Measurements from ENCODE around the gene ATG10. TPM values are rescaled to one million over a fixed set of nuclear protein-coding genes. Genes with fewer than 3 reads are reported as not detected.
A peak's percentile ranks its signal among the peaks of the same experiment; 100 is the strongest.

The ATG10 gene
- total and polyA plus RNA-seq, 11 donors, result 2.7 to 10.7 (median 5.7) TPM

- WGBS, 4 donors, result 90 to 96% (median 94%) methylated on average over 6 of the region's 6 CpGs
- Histone ChIP-seq H3K4me1 (peaks cover 0 to 5% (median 0%) of the 10 kb centered on the region in 12 donors), H3K9me3 (no peaks in the 10 kb centered on the region), H3K27ac (no peak overlapping the region), H3K27me3 (no peaks in the 10 kb centered on the region), H3K4me3 (no peak overlapping the region), H3K36me3 (no peaks in the 10 kb centered on the region)
- DNase-seq (no peak), ATAC-seq (peak in 1 of 4 donors; percentile 16)
- intact Hi-C loops (cut with DNase I), result no loop called here
- TF ChIP-seq POLR2A (IDR thresholded peaks at IDR 0.05), result no peak
- no peak for TF ChIP-seq CTCF (IDR thresholded peaks at IDR 0.05)
These were observed 313.4 kb downstream of the ATG10 start for GRCh38 chr5:82285206-82285605.

GRCh38 chr5:82287625-82288024 is 315.8 kb downstream of the ATG10 start:
- H3K9me3 ChIP-seq, result no peaks in the 10 kb centered on the region
- H3K27me3 ChIP-seq, result no peaks in the 10 kb centered on the region
- DNase-seq, result no peak
- WGBS, 4 donors, result 83 to 89% (median 86%) methylated on average over 3 of the region's 3 CpGs
- H3K27ac ChIP-seq, result no peak overlapping the region
- peaks cover 0 to 8% (median 0%) of the 10 kb centered on the region in 12 donors for H3K4me1 ChIP-seq
- no peak for ATAC-seq
- intact Hi-C loops (cut with DNase I), result no loop called here
- TF ChIP-seq CTCF (IDR thresholded peaks at IDR 0.05), result no peak
- TF ChIP-seq POLR2A (IDR thresholded peaks at IDR 0.05), result no peak
- no peaks in the 10 kb centered on the region for H3K36me3 ChIP-seq
- no peak overlapping the region for H3K4me3 ChIP-seq

- intact Hi-C loops (cut with DNase I), result no loop called here
- 88 to 98% (median 90%) methylated on average over 2 of the region's 2 CpGs for WGBS, 4 donors
- Histone ChIP-seq H3K9me3 (no peaks in the 10 kb centered on the region), H3K27me3 (no peaks in the 10 kb centered on the region), H3K27ac (no peak overlapping the region), H3K36me3 (no peaks in the 10 kb centered on the region), H3K4me3 (no peak overlapping the region), H3K4me1 (peaks cover 0 to 8% (median 0%) of the 10 kb centered on the region in 12 donors)
- no peak for DNase-seq
- ATAC-seq, result no peak
- TF ChIP-seq POLR2A (IDR thresholded peaks at IDR 0.05) (no peak), CTCF (IDR thresholded peaks at IDR 0.05) (no peak)
These were observed 318.2 kb downstream of the ATG10 start for GRCh38 chr5:82290005-82290404.

GRCh38 chr5:82290908-82291307 is 319.1 kb downstream of the ATG10 start:
- Histone ChIP-seq H3K27ac (no peak overlapping the region), H3K4me3 (no peak overlapping the region), H3K27me3 (no peaks in the 10 kb centered on the region), H3K4me1 (peaks cover 0 to 8% (median 0%) of the 10 kb centered on the region in 12 donors), H3K36me3 (no peaks in the 10 kb centered on the region), H3K9me3 (no peaks in the 10 kb centered on the region)
- ATAC-seq, result peak; percentile 66 to 93 (median 79)
- 69 to 84% (median 74%) methylated on average over 5 to 6 of the region's 6 CpGs for WGBS, 4 donors
- intact Hi-C loops (cut with DNase I), result no loop called here
- peak in 1 of 5 donors; percentile 43 for DNase-seq
- TF ChIP-seq POLR2A (IDR thresholded peaks at IDR 0.05), result no peak
- TF ChIP-seq CTCF (IDR thresholded peaks at IDR 0.05), result no peak

Data from heart left ventricle (tissue), 16 donors.